HG02970 (cell line): ENCODE measurements around the gene P2RX2.

Experiments used
- ATAC-seq: cut with Tn5 transposase; IDR thresholded peaks from one replicate; pipeline ENCODE4 v1.9.1; 2021; ENCODE audit warnings: mild to moderate bottlenecking, moderate library complexity, moderate number of reproducible peaks; ENCODE audit not compliant: unreplicated experiment, low FRiP score

Gene P2RX2

GRCh38 chr12:132618683-132619043 lies at the start of gene P2RX2:
Gene P2RX2, plus strand, starts transcription at chr12:132618776. Its CDS starts 41 bp downstream, at chr12:132618817.
- ATAC-seq: no peak

GRCh38 chr12:132568826-132569480 lies 49.6 kb upstream of the P2RX2 start:
- ATAC-seq: no peak

GRCh38 chr12:132569856-132570480 lies 48.6 kb upstream of the P2RX2 start:
- no peak for ATAC-seq

- no peak for ATAC-seq
These were observed 47.9 kb upstream of the P2RX2 start for GRCh38 chr12:132570635-132571034.

- no peak for ATAC-seq
These were observed 47.5 kb upstream of the P2RX2 start for GRCh38 chr12:132571051-132571450.

GRCh38 chr12:132571598-132571997 lies 47.0 kb upstream of the P2RX2 start:
- ATAC-seq: no peak

GRCh38 chr12:132572106-132572505 lies 46.5 kb upstream of the P2RX2 start:
- ATAC-seq: no peak

- ATAC-seq: no peak
These were observed 45.5 kb upstream of the P2RX2 start for GRCh38 chr12:132572801-132573760.

GRCh38 chr12:132574271-132574996 lies 44.1 kb upstream of the P2RX2 start:
- no peak for ATAC-seq

- ATAC-seq: no peak
These were observed 42.9 kb upstream of the P2RX2 start for GRCh38 chr12:132575661-132576060.

- no peak for ATAC-seq
These were observed 41.9 kb upstream of the P2RX2 start for GRCh38 chr12:132576701-132577100.

- no peak for ATAC-seq
These were observed 41.2 kb upstream of the P2RX2 start for GRCh38 chr12:132577191-132577920.

GRCh38 chr12:132578118-132578517 lies 40.5 kb upstream of the P2RX2 start:
- no peak for ATAC-seq

GRCh38 chr12:132578826-132579225 lies 39.8 kb upstream of the P2RX2 start:
- ATAC-seq: no peak

GRCh38 chr12:132579744-132580143 lies 38.8 kb upstream of the P2RX2 start:
- no peak for ATAC-seq

- no peak for ATAC-seq
These were observed 37.8 kb upstream of the P2RX2 start for GRCh38 chr12:132580701-132581292.

- ATAC-seq: no peak
These were observed 37.1 kb upstream of the P2RX2 start for GRCh38 chr12:132581348-132582057.

GRCh38 chr12:132582058-132582420 lies 36.5 kb upstream of the P2RX2 start:
- no peak for ATAC-seq
